ENCODE measurements around the gene MVP. TPM values are rescaled to one million over a fixed set of nuclear protein-coding genes. Genes with fewer than 3 reads are reported as not detected.

Gene MVP
- total RNA-seq, 4 donors from 2014 or later = 54.0 to 133 (median 97.6) TPM

GRCh38 chr16:29794231-29794710, 26.0 kb upstream of the MVP start:
- H3K4me3 ChIP-seq = no peak overlapping the region
- 90 to 98% methylated on average over 3 of the region's 3 CpGs for WGBS, 2 donors
- no peaks in the 10 kb centered on the region for H3K9me3 ChIP-seq
- intact Hi-C loops (cut with DNase I) = no loop called here
- DNase-seq = no peak
- no peak overlapping the region for H3K27ac ChIP-seq
- peaks cover 7 to 31% (median 25%) of the 10 kb centered on the region in 3 donors for H3K36me3 ChIP-seq
- H3K4me1 ChIP-seq = peaks cover 13 to 35% (median 17%) of the 10 kb centered on the region in 3 donors
- TF ChIP-seq POLR2A (IDR thresholded peaks at IDR 0.05) = no peak
- TF ChIP-seq CTCF (IDR thresholded peaks at IDR 0.05) = no peak
- no peaks in the 10 kb centered on the region for H3K27me3 ChIP-seq

GRCh38 chr16:29802416-29802935, 17.8 kb upstream of the MVP start:
- no peak overlapping the region for H3K4me3 ChIP-seq
- H3K36me3 ChIP-seq = peaks cover 3 to 61% (median 26%) of the 10 kb centered on the region in 3 donors
- H3K27me3 ChIP-seq = no peaks in the 10 kb centered on the region
- intact Hi-C loops (cut with DNase I) = no loop called here
- no peak for DNase-seq
- H3K27ac ChIP-seq = no peak overlapping the region
- 83 to 93% methylated on average over 5 to 6 of the region's 8 CpGs for WGBS, 2 donors
- no peaks in the 10 kb centered on the region for H3K9me3 ChIP-seq
- TF ChIP-seq CTCF (IDR thresholded peaks at IDR 0.05) (no peak), POLR2A (IDR thresholded peaks at IDR 0.05) (no peak)
- peaks cover 5 to 23% (median 12%) of the 10 kb centered on the region in 3 donors for H3K4me1 ChIP-seq

- Histone ChIP-seq H3K27ac (peak overlapping the region; percentile 90 to 100 (median 98)), H3K36me3 (peaks cover 2 to 55% (median 16%) of the 10 kb centered on the region in 3 donors), H3K4me1 (peaks cover 20 to 39% (median 25%) of the 10 kb centered on the region in 3 donors), H3K4me3 (peak overlapping the region in 1 of 4 donors; percentile 85), H3K9me3 (no peaks in the 10 kb centered on the region), H3K27me3 (no peaks in the 10 kb centered on the region)
- intact Hi-C loops (cut with DNase I) = no loop called here
- TF ChIP-seq POLR2A (IDR thresholded peaks at IDR 0.05) (no peak), CTCF (IDR thresholded peaks at IDR 0.05) (no peak)
- DNase-seq = no peak
- 70 to 73% methylated on average over 6 to 8 of the region's 8 CpGs for WGBS, 2 donors
Observed at GRCh38 chr16:29804020-29804419, 16.2 kb upstream of the MVP start.

GRCh38 chr16:29804455-29805231, 15.6 kb upstream of the MVP start:
- TF ChIP-seq POLR2A (IDR thresholded peaks at IDR 0.05) (no peak), CTCF (IDR thresholded peaks at IDR 0.05) (no peak)
- peaks cover 26 to 45% (median 31%) of the 10 kb centered on the region in 3 donors for H3K4me1 ChIP-seq
- peaks cover 7 to 55% (median 16%) of the 10 kb centered on the region in 3 donors for H3K36me3 ChIP-seq
- H3K27ac ChIP-seq = peak overlapping the region; percentile 90 to 100 (median 98)
- H3K9me3 ChIP-seq = no peaks in the 10 kb centered on the region
- no peak for DNase-seq
- H3K4me3 ChIP-seq = peak overlapping the region; percentile 72 to 95 (median 78)
- intact Hi-C loops (cut with DNase I) = no loop called here
- WGBS, 2 donors = 1 to 5% methylated on average over 7 to 14 of the region's 26 CpGs
- H3K27me3 ChIP-seq = no peaks in the 10 kb centered on the region
